GM12865 (cell line): ENCODE data around the gene AP3S1.
"Not testable (repeated sequence)": the region's sequence is repeated elsewhere in the genome, so short reads cannot be mapped to it uniquely, and the experiment has no call there.

Experiments used
- DNase-seq: peaks from one replicate; pipeline ENCODE4 v3.0.0; 2010; ENCODE audit warnings: low read depth
- H3K4me3 ChIP-seq: 2 replicates; pipeline ENCODE4 v1.5.1; 2011; ENCODE audit warnings: mild to moderate bottlenecking, low read depth, low read length, control low read depth
- TF ChIP-seq, protein P1 (sequence below): IDR thresholded peaks from 2 replicates; pipeline ENCODE4 v1.5.1; 2011; ENCODE audit warnings: low read length, control low read depth, low read depth, inconsistent platforms; ENCODE audit not compliant: insufficient read depth; ENCODE audit errors: missing control alignments

Gene AP3S1

DNA sequence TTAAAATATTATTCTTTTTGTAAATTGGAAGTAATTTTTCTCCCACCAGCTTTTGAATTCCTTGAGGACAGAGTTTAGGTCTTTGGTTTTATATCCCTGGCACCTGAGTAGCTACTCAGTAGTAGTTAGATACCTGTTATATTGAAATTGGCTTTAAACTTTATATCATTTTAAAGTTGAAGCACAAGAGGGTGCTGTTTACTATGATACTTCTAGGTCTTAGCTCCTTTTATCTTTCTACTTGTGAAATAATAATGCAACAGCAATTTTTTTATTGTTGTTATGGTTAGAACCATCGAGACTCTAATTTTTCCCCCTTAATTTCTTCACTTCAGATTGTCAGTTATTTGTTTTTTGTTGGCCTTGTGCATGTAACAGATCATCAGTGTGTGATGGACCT, 46.3 kb downstream of the AP3S1 start:
- no peak for DNase-seq
- H3K4me3 ChIP-seq, result no peak overlapping the region
- TF ChIP-seq, protein P1, sequence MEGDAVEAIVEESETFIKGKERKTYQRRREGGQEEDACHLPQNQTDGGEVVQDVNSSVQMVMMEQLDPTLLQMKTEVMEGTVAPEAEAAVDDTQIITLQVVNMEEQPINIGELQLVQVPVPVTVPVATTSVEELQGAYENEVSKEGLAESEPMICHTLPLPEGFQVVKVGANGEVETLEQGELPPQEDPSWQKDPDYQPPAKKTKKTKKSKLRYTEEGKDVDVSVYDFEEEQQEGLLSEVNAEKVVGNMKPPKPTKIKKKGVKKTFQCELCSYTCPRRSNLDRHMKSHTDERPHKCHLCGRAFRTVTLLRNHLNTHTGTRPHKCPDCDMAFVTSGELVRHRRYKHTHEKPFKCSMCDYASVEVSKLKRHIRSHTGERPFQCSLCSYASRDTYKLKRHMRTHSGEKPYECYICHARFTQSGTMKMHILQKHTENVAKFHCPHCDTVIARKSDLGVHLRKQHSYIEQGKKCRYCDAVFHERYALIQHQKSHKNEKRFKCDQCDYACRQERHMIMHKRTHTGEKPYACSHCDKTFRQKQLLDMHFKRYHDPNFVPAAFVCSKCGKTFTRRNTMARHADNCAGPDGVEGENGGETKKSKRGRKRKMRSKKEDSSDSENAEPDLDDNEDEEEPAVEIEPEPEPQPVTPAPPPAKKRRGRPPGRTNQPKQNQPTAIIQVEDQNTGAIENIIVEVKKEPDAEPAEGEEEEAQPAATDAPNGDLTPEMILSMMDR, result no peak

DNA sequence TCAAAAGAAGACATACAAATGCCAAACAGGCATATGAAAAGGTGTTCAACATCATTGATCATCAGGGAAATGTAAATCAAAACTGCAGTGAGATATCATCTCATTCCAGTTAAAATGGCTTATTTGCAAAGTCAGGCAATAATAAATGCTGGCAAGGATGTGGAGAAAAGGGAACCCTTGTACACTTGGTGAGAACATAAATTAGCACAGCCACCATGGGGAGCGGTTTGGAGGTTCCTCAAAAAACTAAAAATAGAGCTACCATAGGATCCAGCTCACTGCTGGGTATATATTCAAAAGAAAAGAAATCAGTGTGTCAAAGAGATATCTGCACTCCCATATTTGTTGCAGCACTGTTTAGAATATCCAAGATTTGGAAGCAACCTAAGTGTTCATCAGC, 50.3 kb downstream of the AP3S1 start:
- no peak overlapping the region for H3K4me3 ChIP-seq
- TF ChIP-seq, protein P1, result no peak
- no peak for DNase-seq

DNA sequence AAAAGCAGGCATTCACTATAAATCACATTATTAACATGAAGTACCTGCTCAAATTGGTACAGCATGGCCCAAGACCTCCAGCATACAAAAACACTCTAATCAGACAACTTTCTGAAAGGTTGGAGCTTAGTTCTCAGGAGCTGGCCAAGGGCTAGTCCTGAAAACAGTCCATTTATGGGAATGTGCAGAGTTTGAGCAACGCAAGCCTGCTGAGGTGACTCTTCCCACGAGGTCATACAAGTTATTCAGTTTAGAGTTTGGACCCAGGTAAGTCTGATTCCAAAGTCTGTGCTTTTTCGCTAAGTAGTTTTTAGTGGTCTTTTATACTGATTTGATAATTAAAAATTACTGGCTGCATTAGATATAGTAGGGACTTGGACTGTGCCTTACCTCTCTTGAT, 52.6 kb downstream of the AP3S1 start:
- no peak for DNase-seq
- TF ChIP-seq, protein P1, result no peak

DNA sequence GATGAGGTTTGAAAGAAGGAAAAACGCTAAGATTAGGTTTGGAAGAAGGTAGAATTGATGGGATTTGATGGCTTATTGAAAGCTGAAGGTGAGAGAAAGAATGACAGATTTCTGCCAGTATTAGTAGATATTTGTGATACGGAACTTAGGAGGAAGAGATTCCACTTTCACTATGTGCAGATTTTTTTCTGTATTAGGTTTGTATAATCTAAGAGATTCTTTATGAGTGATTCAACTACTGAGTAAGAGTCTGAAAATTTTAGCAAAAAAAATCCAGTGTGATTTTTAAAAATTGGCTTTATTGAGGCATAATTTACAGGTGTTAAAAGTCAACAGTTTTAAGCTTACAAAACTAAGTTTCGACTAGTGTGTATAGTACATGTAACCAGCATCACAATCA, 54.1 kb downstream of the AP3S1 start:
- no peak for DNase-seq
- TF ChIP-seq, protein P1, result no peak
- H3K4me3 ChIP-seq, result no peak overlapping the region

More for the DNA sequence above, 52.6 kb downstream of the AP3S1 start:
- no peak overlapping the region for H3K4me3 ChIP-seq

DNA sequence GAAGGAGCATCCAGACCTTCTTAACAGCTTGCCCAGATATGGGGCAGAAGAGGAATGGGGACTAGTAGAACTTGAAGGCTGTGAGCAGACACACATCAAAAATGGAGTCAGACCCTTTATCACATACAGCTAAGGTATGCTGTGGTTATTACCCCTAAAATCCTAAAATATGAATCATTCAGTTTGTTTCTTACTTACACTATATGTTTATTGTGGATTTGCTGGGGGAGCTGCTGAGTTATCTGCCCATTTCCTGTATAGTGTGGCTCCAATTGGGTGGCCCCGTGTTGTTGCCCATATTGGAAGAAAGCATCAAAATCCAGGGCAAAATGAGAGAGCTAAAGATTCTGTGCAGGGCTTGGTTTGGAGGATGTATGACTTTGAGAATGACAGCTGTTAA, 56.9 kb downstream of the AP3S1 start:
- no peak overlapping the region for H3K4me3 ChIP-seq
- TF ChIP-seq, protein P1, result no peak
- DNase-seq, result no peak

DNA sequence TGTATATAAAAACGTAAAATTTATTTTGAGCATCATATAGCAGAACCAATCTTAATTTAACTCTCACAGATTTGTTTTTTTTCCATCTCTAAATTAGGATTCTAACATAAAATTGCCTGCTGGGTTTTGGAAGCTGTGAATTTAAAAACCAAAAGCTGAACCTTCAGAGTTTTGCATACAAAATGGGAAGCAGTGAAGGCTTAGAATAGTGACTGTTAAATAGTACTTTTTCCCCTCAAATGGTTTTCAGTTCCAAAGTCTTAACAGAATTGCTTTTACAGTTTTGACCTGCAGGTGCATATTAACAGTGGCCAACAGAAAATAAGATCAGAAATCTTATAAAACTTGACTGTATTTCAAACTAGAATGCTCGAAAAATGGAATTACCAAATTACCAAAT, 65.4 kb downstream of the AP3S1 start:
- no peak overlapping the region for H3K4me3 ChIP-seq
- DNase-seq, result no peak
- TF ChIP-seq, protein P1, result no peak

DNA sequence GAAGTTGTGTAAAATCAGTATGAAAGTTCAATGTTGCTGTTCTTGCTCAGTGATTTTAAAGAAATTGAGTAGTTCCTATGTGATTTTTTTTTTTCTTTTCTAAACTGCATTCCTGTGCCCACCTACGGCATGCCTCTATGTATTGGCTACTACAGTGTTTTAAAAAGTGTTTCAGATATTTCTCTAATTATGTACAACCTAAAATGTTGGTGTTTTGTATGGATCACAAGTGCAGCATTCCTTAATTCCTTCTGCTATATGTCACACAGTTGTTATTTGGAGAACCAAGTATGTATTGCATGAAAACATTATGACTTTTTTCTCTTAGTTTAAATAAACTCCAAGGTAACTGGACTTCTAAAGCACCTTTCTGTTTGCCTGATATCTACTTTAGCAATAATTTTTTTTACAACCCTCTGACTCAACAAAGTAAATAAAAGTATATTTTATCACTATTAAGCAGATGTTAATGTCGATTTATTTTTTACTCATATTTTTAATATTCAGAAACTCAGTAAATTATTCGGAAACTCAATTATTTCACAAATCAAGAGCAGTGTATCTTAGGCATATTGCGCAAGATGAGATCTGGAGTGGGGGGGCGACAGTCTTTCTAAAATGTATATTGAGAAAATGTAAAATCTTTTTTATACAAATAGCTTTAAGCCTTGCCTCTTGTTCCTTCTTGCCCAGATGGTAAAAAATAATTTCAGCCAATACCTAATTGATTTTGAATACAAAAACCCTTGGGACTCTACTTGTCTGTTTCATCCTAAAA, 72.1 kb downstream of the AP3S1 start:
- H3K4me3 ChIP-seq, DNase-seq: not testable (repeated sequence)
